ENCODE data around the gene ZNF423. TPM values are rescaled to one million over a fixed set of nuclear protein-coding genes. Genes with fewer than 3 reads are reported as not detected.

The ZNF423 gene
- total and polyA plus RNA-seq, 2 of the 13 experiments (the other 11 are each of a cell fraction or from before 2014, with no cell fraction given) = 0.07 to 0.31 TPM

DNA sequence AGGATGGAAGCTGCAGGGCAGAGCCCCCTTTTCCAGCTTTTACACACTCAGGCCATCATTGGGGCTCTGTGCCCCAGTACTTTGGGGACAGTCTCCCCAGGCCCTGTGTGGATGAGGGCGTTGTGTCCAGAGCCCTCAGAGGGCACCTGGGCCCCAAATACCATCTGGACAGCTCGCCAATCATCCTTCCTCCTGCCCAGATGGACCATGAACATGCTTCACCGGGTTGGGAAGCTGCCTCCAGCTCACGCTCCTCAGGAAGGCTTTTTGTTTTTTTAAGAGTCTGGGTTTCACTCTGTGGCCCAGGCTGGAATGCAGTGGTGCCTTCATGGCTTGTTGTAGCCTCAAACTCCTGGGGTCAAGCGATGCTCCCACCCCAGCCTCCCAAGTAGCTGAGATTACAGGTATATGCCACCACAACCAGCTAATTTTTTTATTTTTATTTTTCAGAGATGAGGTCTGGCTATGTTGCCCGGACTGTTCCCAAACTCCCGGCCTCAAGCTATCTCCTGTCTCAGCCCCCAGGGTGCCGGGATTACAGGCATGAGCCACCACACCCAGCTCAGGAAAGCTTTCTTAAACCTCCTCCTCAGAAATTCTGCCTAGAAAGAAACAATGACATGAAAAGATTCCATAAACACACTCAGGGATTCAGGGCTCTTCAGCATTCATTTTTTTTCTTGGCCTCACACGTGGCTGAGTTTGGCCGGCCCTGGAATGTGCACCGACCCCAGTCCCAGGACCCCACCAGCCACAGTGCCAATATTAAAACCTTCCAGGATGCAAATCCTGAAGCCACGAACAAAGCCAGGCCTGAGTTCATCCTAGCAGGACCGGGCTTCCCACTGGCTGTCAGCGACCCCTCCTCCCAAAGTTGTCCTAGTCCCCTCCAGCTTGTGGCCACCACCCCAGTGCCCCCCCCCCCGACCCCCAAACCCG, 27.4 kb upstream of the ZNF423 start (continued):
- TF ChIP-seq, protein P1, sequence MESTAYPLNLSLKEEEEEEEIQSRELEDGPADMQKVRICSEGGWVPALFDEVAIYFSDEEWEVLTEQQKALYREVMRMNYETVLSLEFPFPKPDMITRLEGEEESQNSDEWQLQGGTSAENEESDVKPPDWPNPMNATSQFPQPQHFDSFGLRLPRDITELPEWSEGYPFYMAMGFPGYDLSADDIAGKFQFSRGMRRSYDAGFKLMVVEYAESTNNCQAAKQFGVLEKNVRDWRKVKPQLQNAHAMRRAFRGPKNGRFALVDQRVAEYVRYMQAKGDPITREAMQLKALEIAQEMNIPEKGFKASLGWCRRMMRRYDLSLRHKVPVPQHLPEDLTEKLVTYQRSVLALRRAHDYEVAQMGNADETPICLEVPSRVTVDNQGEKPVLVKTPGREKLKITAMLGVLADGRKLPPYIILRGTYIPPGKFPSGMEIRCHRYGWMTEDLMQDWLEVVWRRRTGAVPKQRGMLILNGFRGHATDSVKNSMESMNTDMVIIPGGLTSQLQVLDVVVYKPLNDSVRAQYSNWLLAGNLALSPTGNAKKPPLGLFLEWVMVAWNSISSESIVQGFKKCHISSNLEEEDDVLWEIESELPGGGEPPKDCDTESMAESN (CRISPR knock-in tag; conservative IDR thresholded peaks at IDR 0.05) = 0 out of 2 replicates have a peak, but pooled peaks have one; percentile 16
- TF ChIP-seq EZH2 (conservative IDR thresholded peaks at IDR 0.05; ENCODE audit: low read depth, low read length) (no peak), NR2F6 (IDR thresholded peaks at IDR 0.05) (no peak), NR2F6 (CRISPR knock-in tag; IDR thresholded peaks at IDR 0.05) (no peak), ZNF350 (CRISPR knock-in tag; IDR thresholded peaks at IDR 0.05; ENCODE audit: borderline replicate concordance, low read depth) (no peak), NR1H2 (CRISPR knock-in tag; IDR thresholded peaks at IDR 0.05; ENCODE audit: borderline replicate concordance, low read depth) (no peak), SP2 (CRISPR knock-in tag; IDR thresholded peaks at IDR 0.05) (no peak), KMT2A (CRISPR knock-in tag; IDR thresholded peaks at IDR 0.05) (no peak), HNRNPK (IDR thresholded peaks at IDR 0.05; ENCODE audit: low read depth, low read length, poor library complexity, severe bottlenecking) (no peak), MYC (CRISPR knock-in tag; IDR thresholded peaks at IDR 0.05; ENCODE audit: borderline replicate concordance) (0 out of 2 replicates have a peak, but pooled peaks have one; percentile 34), ELF3 (CRISPR knock-in tag; IDR thresholded peaks at IDR 0.05) (no peak), ISL2 (CRISPR knock-in tag; IDR thresholded peaks at IDR 0.05) (no peak), TRIM24 (CRISPR knock-in tag; IDR thresholded peaks at IDR 0.05) (no peak), BRD4 (CRISPR knock-in tag; IDR thresholded peaks at IDR 0.05) (no peak), KMT2B (CRISPR knock-in tag; IDR thresholded peaks at IDR 0.05) (no peak), ZNF615 (CRISPR knock-in tag; IDR thresholded peaks at IDR 0.05; ENCODE audit: borderline replicate concordance) (no peak), NFIB (CRISPR knock-in tag; IDR thresholded peaks at IDR 0.05; ENCODE audit: borderline replicate concordance) (no peak)

Measured in HepG2 (cell line).